ENCODE measurements around the gene NPHS1.

GRCh38 chr19:35858311-35858710 is 6.0 kb upstream of the NPHS1 start:
- TF ChIP-seq POLR2A (IDR thresholded peaks at IDR 0.05) (no peak), CTCF (IDR thresholded peaks at IDR 0.05) (no peak)

Data from uterus (tissue), 2 donors.